Stimulated activated CD8-positive, alpha-beta memory T cell treated with anti-CD3 and anti-CD28 coated beads, Interleukin-4, amount 100 ng/mL, for 1 hour (primary cell): Measurements from ENCODE around the gene ZMIZ2.
"Not testable (repeated sequence)": the region's sequence is repeated elsewhere in the genome, so short reads cannot be mapped to it uniquely, and the experiment has no call there.

Experiments
- DNase-seq, 2 donors: peaks; one replicate each; pipeline ENCODE4 v3.0.0-alpha.2; 2020; ENCODE audit warnings: low read depth in 2 of 2, low spot score in 1 of 2

The ZMIZ2 gene

DNA sequence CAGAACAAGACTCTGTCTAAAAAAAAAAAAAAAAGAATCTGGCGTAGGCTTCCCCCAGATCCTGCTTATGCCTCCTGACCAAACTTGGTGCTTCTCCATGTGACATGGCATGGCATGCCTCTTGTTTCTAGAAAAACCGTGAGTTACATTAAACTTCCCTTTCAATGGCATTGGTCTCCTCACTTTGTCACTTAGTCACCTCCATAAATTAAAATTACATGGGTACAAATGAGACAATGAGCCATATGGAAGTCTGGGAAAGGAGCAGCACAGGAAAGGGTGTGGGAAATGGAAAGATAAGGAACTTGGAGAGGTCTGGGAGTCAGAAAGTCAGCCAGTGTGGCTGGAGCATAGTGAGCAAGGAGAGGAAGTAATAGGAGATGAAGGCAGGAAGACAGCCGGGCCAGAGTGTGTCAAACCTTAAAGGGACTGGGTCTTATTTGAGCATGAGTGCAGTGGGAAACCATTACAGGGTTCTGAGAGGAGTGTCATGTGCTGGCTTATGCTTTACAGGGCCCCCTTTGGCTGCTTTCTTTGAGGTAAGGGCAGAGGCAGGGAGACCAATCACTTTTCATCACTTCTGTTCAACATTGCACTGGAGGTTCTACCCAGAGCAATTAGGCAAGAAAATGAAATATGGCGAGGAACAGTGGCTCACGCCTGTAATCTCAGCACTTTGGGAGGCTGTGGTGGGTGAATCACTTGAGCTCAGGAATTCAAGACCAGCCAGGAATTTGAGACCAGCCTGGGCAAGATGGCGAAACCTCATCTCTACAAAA lies 21.3 kb upstream of the ZMIZ2 start:
- DNase-seq, result no peak

DNA sequence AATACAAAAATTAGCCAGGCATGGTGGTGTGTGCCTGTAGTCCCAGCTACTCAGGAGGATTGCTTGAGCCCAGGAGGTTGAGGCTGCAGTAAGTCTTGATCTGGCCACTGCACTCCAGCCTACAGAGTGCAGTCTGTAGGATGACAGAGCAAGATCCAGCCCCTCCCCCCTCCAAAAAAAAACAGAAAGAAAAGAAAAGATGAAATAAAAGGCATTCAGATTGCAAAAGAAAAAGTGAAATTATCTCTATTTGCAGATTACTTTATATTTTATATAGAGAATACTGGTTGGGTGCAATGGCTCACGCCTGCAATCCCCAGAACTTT lies 20.7 kb upstream of the ZMIZ2 start:
- no peak for DNase-seq

DNA sequence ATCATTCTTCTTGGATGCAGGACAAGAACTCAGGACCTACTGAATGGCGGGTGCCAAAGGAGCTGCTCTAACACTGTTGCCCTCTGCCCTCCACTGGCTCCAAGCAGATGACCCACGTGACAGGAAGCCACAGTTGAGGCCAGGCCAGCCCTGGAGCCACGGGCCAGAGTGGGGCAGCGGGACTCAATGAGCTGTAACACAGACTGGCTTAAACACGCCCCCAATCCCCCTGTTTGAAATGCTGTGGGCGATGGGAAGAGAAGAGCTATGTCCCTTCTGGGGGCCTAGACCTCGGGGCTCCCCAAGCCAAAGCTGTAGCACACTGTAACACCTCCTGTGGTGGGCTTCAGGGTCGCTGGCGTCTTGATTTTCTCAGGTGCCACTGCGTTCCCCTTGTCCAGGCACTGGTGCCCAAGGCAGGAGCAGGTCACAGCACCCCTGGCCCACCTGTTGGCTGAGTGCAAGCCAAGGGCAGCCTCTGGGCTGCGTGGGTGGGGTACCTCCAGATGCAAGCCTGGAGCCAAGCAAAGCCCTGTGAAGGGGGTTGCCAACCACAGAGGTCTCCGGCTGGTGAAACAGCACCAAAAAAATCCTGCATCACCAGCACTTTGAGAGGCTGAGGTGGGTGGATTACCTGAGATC lies 18.6 kb upstream of the ZMIZ2 start:
- no peak for DNase-seq

DNA sequence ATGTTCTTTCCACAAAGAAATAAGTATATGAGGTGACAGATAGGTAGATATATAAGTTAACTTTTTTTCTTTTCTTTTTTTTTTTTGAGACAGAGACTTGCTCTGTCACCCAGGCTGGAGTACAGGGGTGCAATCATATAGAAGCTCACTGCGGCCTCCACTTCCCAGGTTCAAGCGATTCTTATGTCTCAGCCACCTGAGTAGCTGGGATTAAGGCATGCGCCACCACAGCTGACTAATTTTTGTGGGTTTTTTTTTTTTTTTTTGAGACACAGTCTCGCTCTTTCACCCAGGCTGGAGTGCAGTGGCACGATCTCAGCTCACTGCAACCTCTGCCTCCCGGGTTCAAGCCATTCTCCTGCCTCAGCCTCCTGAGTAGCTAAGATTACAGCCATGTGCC lies 15.7 kb upstream of the ZMIZ2 start:
- DNase-seq, result not testable (repeated sequence)

- no peak for DNase-seq
Observed at GRCh38 chr7:44733708-44734481, 14.8 kb upstream of the ZMIZ2 start.

DNA sequence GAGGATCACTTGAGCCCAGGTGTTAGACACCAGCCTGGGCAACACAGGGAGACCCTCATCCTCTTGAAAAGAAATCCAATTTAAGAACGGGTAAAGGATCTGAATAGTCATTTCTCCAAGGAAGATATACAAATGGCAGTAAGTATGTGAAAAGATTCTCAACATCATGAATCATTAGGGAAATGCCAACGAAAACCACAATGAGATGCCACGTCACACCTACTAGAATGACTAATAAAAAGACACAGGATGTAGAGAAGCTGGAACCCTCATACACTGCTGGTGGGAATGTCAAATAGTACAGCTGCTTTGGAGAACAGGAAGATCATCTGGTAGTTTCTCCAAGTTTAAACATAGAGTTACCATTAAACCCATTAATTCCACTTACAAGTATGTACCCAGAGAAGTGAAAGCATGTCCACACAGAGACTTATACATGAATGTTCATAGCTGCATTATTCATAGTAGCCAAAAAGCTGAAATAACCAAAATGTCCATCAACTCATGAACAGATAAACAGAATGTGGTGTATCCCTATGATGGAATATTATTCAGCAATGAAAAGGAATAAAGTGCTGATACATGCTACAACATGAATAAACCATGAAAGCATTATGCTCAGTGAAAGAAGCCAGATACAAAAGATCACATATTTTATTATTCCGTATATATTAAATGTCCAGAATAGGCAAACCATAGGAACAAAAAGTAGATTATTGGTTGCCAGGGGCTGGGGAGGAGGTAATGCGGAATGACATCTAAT lies 13.1 kb upstream of the ZMIZ2 start:
- no peak for DNase-seq

GRCh38 chr7:44736896-44737295 lies 11.8 kb upstream of the ZMIZ2 start:
- DNase-seq, result no peak

GRCh38 chr7:44738051-44738723 lies 10.5 kb upstream of the ZMIZ2 start:
- DNase-seq, result no peak

GRCh38 chr7:44738876-44739665 lies 9.6 kb upstream of the ZMIZ2 start:
- DNase-seq, result no peak

DNA sequence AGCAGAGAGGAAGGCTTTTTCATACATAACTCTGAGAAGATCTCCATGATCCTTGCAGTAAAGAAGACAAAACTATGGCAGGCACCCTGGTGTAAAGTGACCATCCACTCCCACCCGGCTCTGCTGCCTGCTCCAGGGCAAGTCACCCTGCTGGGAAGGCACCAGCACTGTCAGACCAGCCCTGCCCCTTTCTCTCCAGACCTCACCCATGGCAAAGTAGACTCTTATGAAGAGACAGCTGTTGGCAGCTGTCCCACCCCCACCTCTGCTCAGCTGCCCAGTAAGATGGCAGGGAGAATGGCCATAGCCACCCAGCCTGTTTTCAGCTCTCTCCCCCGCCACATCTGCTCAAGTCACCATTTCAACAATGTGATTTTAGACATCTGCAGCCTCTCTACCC lies 8.6 kb upstream of the ZMIZ2 start:
- DNase-seq, result no peak

DNA sequence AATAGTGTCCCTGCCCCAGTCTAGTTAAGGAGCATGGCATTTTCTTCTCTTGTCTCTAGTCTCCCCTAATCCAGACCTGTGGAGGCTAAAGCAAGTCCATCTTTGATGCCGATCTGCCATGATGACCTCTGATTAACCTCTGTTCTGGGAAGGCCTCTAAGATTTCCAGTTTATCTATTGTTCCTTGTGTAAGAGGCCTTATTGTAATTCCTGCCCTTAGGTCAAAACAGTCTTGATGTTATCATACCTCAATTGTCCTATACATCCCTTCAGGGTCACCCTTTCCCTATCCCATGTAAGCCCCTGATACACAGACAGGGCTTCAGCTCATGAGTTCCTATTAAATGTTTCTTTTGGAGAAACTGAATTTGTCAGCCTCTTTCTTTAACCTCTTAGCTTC lies 4.9 kb upstream of the ZMIZ2 start:
- no peak for DNase-seq

DNA sequence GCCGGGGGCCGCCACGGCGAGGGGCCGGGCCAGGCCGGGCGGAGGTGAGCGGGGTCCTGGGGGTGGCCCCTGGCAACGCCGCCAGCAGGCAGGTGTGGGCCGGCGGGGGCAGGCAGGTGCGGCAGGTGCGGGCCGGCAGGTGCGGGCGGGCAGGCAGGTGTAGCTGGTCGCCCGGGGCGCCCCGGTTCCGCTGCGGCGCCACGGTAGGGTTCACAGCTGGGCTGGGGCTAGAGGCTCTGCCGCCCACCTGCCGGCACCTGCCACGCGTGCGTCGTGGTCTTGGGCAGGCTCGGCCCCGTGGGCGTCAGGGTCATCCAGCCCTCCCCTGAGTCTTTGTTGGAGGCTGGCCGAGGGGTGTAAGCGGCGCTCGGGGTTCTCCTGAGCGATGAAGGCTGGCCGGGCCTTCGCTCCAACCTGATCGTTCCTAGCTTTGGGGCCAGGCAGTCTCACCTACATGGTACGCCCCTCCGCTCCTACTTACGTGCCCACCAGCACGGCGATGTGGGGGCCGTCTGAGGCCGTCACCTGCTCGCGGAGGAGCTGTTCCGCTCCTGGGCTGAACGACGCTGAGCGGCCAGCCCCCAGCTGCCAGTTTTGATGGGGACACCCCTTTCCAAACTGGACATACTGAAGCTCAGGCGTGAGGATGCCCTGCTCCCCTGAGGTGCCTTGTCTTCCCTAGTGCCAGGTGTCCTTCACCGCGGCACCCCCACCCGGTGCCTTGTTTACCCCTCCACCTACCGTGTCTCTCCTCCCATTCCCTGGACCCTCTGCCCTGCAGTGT lies 493 bp downstream of the ZMIZ2 start:
- DNase-seq, result no peak

GRCh38 chr7:44749992-44750391 lies 1.3 kb downstream of the ZMIZ2 start:
- DNase-seq, result no peak

GRCh38 chr7:44750424-44750823 lies 1.8 kb downstream of the ZMIZ2 start:
- no peak for DNase-seq

DNA sequence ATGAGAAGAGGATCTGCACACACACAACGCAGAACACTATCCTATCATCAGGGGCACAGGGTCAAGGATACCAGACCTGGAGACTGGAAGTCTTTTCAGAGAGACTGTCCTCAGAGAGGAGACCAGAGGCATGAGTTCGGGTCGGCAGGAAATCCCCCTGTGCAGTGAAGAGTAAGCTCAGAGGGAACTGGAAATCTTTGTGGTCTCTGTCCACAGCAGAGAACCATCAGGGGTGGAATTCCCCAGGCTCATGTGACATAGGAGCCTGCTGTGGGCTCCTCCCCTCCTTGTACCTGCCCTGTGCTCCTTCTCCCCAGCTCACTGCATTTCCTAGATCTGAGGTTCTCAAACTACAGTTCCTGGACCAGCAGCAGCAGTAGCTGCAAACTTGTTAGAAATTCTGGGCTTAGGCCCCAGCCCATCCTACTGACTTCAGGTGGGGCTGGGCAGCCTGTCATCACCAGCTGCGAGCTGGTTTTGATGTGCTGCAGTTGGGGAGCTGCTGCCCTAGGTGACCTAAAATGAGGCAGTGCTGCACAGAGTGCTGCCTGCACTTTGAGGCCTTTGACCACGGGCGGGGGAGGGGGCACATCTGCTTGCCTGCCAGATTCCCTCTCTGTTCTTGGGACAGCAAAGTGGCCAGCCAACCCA lies 2.4 kb downstream of the ZMIZ2 start:
- peak in 1 of 2 donors; percentile 9 for DNase-seq

DNA sequence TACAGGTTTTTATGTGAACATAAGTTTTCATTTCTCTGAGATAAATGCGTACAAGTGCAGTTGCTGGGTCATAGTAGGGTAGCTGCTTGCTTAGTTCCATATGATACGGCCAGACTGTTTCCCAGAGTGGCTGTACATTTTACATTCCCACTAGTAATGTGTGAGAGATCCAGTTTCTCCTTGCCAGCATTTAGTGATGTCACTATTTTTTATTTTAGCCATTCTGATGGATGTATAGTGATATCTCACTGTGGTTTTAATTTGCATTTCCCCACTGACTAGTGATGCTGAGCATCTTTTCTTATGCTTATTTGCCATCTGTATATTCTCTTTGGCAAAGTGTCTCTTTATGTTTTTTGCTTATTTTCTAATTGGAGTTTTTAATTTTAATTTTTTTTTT lies 4.2 kb downstream of the ZMIZ2 start:
- DNase-seq, result no peak

- no peak for DNase-seq
Observed at GRCh38 chr7:44754802-44755697, 6.4 kb downstream of the ZMIZ2 start.
